ENCODE measurements around the gene MCCC1.
"Not testable (repeated sequence)": the region's sequence is repeated elsewhere in the genome, so short reads cannot be mapped to it uniquely, and the experiment has no call there.

Gene MCCC1

GRCh38 chr3:183103950-183104349 is 4.7 kb upstream of the MCCC1 start:
- not testable (repeated sequence) for DNase-seq (ENCODE audit: low read depth in 3 of 3)

GRCh38 chr3:183101040-183101439 is 1.7 kb upstream of the MCCC1 start:
- DNase-seq (ENCODE audit: low read depth in 3 of 3), result not testable (repeated sequence)

GRCh38 chr3:183100376-183100775 is 1.1 kb upstream of the MCCC1 start:
- no peak for DNase-seq (ENCODE audit: low read depth in 3 of 3)

GRCh38 chr3:183099838-183100204 is 525 bp upstream of the MCCC1 start:
- DNase-seq (ENCODE audit: low read depth in 3 of 3), result no peak

GRCh38 chr3:183098536-183099025 is 715 bp downstream of the MCCC1 start:
- no peak for DNase-seq (ENCODE audit: low read depth in 3 of 3)

GRCh38 chr3:183094711-183095110 is 4.6 kb downstream of the MCCC1 start:
- no peak for DNase-seq (ENCODE audit: low read depth in 3 of 3)

- DNase-seq (ENCODE audit: low read depth in 3 of 3), result no peak
Observed at GRCh38 chr3:183092256-183092655, 7.0 kb downstream of the MCCC1 start.

- DNase-seq (ENCODE audit: low read depth in 3 of 3), result no peak
Observed at GRCh38 chr3:183087184-183087583, 12.1 kb downstream of the MCCC1 start.

- no peak for DNase-seq (ENCODE audit: low read depth in 3 of 3)
Observed at GRCh38 chr3:183085634-183086390, 13.5 kb downstream of the MCCC1 start.

- DNase-seq (ENCODE audit: low read depth in 3 of 3), result no peak
Observed at GRCh38 chr3:183082355-183082915, 16.9 kb downstream of the MCCC1 start.

- DNase-seq (ENCODE audit: low read depth in 3 of 3), result no peak
Observed at GRCh38 chr3:183081459-183082183, 17.7 kb downstream of the MCCC1 start.

GRCh38 chr3:183080628-183081027 is 18.7 kb downstream of the MCCC1 start:
- DNase-seq (ENCODE audit: low read depth in 3 of 3), result no peak

- DNase-seq (ENCODE audit: low read depth in 3 of 3), result no peak
Observed at GRCh38 chr3:183074881-183075280, 24.4 kb downstream of the MCCC1 start.

- no peak for DNase-seq (ENCODE audit: low read depth in 3 of 3)
Observed at GRCh38 chr3:183074261-183074660, 25.0 kb downstream of the MCCC1 start.

- no peak for DNase-seq (ENCODE audit: low read depth in 3 of 3)
Observed at GRCh38 chr3:183073839-183074238, 25.5 kb downstream of the MCCC1 start.

- DNase-seq (ENCODE audit: low read depth in 3 of 3), result no peak
Observed at GRCh38 chr3:183070892-183071291, 28.4 kb downstream of the MCCC1 start.

- DNase-seq (ENCODE audit: low read depth in 3 of 3), result no peak
Observed at GRCh38 chr3:183069086-183069485, 30.2 kb downstream of the MCCC1 start.

GRCh38 chr3:183066891-183067290 is 32.4 kb downstream of the MCCC1 start:
- not testable (repeated sequence) for DNase-seq (ENCODE audit: low read depth in 3 of 3)

- no peak for DNase-seq (ENCODE audit: low read depth in 3 of 3)
Observed at GRCh38 chr3:183064475-183064874, 34.8 kb downstream of the MCCC1 start.

GRCh38 chr3:183061391-183062172 is 37.7 kb downstream of the MCCC1 start:
- DNase-seq (ENCODE audit: low read depth in 3 of 3), result no peak

GRCh38 chr3:183058351-183058750 is 40.9 kb downstream of the MCCC1 start:
- no peak for DNase-seq (ENCODE audit: low read depth in 3 of 3)

GRCh38 chr3:183050706-183051105 is 48.6 kb downstream of the MCCC1 start:
- DNase-seq (ENCODE audit: low read depth in 3 of 3), result no peak

Measured in stimulated activated CD4-positive, alpha-beta T cell treated with anti-CD3 and anti-CD28 coated beads, TNF-alpha, amount 100 ng/mL, for 4 hours (primary cell).